NT2/D1 (cell line): ENCODE measurements around the gene FAR2.

Source experiments
- SUZ12 ChIP-seq: IDR thresholded peaks from 2 replicates; pipeline ENCODE4 v1.6.1; 2011; ENCODE audit not compliant: insufficient read length, insufficient read depth; ENCODE audit errors: extremely low read depth
- YY1 ChIP-seq: IDR thresholded peaks from 2 replicates; pipeline ENCODE4 v1.6.1; 2011; ENCODE audit not compliant: insufficient read length, insufficient read depth
- ZNF274 ChIP-seq: IDR thresholded peaks from 2 replicates; pipeline ENCODE4 v1.6.1; 2011; ENCODE audit warnings: mild to moderate bottlenecking, low read depth, low read length

DNA sequence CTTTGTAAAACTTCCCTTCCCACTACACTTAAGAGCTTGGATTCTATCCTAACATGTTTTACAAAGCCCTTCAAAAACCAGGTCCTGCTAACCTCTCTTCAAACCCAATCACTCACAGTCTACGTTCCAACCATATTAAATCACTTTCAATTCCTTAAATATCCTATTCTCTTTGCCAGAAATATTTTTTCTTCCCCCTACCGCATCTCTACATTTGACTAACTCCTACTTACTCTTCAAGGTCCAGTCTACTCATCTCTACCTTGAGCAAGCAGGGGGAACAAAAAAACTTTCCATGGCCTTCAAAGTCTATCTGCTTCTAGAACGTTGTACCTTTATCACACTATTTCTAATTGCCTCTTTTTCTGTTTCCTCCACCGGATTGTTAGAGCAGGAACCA lies 225.8 kb downstream of the FAR2 start:
- TF ChIP-seq SUZ12 (no peak), YY1 (no peak), ZNF274 (no peak)
